AG08395 (cell line): ENCODE measurements around the gene SOX8.

Experiments
- DNase-seq: peaks from one replicate; pipeline ENCODE4 v3.0.0; 2012; ENCODE audit warnings: mixed read lengths, low spot score

The SOX8 gene

DNA sequence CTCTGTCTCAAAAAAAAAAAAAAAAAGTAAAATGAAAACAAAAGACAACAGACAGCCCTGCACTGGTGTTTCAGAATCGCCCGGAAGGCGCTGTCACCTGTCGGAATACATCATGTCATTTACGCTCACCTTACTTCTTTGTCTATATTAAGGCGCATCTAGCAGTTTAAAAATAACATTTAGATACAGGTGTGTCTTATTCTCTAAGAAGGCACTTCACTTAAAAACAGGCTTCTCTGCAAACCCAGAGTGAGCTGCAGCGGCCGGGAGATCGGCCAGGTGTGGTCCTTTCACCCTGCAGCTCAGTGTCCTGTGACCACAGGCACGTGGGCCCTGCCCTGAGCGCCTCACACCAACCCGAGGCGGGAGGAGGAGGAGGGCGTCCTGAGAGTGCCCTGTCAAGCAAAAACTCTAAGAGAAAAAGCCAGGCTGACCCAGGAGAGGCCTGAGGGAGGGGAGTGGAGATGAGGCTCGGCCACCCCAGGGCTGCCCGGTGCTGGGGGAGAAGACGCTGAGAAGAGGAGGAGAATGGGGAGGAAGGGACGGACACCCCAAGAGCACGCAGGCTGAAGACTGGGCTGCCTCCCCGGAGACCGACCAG is 7.5 kb upstream of the SOX8 start:
- no peak for DNase-seq

DNA sequence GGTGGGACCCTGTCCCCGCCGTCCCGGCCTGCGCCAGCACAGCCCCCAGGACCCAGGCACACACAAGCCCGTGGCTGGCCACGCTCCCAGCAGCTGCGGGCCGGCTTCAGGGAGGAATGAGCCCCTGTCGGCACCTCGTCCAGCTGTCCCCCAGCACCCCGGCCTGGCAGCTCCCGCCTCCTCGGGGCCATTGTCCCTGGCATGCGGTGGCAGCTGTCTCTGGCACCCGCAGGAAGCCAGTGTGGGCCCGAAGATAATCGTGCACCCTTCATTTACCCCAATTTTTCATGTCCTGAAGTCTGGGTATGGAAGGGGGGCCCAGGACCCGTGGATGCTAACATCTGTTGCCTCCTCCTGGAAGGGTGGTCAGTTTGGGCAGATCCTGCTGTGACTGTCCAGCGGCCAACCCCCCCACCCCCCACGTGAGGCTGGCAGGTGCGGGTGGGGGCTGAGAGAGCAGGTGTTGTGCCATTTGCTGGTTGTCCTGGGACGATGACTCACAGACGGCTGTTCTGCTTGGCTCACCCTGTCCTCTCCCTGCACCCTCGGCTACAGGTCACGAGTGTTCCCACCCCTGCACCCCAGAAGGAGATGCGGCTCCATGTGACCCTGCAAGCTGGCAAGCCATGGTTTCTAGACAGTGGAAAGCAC is 6.8 kb upstream of the SOX8 start:
- no peak for DNase-seq

DNA sequence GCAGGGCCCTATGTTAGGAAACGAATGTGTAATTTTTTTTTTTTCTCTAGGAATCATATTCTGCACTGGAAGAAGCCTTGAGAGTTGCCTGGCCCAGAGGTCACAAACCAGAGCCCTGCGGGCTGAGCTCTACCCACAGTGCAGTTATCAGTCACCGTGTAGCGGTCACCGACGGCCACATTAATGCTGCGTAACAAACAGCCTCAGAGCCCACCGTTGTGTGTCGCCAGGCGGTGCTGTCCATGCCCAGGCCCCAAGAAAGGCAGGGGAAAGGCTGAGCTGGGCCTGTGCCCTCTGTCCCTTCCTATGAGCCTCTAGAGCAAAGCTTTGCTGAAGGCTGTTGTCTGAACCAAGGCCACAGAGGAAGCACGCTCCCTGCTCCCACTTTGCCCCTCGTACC is 6.3 kb upstream of the SOX8 start:
- no peak for DNase-seq

DNA sequence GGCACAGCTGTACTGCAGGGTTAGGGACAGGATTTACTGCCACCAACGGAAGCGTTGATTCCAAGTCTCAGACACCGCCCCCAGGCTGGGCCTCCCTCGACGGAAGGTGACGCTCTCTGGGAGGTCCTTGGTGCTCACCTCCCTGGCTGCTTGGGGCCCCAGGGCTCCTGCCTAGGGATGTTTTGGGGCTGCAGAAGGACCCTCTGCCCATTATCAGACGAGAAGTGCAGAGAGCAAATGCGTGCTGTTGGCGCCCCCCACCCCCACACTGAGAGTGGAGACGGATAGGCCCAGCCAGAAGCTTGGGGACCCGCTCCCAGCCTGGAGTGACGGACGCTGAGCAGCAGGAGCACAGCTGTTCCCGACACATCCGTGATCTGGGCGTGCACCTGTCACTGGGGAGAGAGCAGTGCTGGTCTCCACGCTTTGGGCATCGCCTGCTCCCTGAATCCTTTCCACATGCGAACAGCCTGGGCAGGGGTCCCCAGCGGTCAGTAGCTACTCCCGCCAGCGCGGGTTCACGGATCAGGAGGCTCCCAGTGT is 5.1 kb upstream of the SOX8 start:
- DNase-seq, result no peak

DNA sequence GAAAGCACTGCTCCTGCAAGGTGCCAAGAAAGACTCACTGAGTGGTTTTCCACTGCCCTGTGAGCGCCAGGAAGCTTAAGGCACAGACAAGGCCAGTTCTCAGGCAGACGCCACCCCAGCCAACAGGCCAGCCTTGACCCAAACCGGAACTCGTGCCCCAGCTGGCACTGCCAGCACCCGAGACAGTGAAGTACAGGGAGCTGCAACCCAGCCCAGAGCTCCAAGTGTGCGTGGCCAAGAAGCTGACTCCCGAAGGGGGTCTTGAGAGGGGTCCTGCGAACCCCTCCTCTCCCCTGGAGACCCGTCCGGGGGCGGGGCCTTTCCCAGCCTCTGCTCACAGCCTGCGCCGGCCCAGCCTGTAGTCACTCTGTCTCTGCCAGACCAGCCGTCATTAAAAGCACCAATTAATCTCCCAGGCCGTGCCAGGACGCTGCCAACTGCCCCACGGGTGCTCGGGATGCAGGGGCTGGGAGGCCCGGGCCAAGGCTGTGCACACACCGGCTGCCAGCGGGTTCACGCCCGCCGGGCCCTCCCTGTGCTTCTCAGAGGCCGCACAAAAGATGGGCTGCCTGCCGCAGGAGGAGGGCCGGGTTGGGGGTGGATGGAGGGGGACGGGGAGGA is 4.4 kb upstream of the SOX8 start:
- DNase-seq, result no peak

DNA sequence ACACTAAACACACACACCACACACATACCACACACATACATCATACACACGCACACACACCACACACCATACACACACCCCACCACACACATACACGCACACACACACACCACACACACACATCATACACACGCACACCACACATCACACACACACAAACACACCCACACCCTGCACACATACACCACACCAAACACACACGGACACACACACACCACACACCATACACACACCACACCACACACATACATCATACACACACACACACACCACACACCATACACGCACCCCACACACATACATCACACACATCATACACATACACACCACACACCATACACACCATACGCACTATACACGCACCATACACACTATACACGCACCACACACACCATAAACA is 3.7 kb upstream of the SOX8 start:
- DNase-seq, result no peak

DNA sequence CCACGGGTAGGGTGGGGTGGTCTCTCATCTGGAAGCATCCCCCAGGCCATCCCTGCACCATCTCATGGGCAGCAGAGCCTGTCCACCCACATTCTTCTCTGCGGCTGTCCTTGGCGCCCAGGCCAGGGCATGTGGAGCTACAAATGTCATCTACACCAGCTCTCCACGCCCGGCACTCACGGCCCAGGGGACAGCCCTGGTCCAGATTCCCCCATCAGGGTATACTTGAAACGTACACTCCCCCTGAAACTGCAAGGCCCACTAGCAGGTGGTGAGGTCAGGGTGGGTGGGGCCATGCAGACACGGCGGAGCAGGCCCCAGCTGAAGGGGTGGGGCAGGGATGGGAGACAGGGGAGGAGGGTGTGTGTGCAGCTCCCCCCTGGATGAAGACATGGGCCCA is 3.2 kb upstream of the SOX8 start:
- DNase-seq, result no peak

DNA sequence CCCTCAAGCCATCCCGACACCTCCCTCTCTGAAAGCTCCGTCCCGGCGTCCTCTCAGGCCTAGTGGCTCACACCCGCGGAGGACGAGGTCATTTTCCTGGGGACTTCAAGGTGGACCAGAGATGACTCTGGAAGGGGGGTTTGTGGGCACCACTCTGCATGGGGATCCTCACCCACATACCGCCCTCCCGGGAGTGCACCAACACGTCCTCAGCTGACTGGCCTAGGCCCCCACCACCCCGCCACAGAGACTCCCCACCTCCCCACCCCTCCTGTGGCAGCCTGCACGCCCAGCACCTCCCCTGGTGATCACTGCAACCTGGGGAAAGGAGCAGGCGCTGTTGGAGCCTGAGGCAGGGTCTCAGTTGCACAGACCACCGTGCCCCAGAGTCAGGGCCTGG is 2.4 kb upstream of the SOX8 start:
- DNase-seq, result no peak

DNA sequence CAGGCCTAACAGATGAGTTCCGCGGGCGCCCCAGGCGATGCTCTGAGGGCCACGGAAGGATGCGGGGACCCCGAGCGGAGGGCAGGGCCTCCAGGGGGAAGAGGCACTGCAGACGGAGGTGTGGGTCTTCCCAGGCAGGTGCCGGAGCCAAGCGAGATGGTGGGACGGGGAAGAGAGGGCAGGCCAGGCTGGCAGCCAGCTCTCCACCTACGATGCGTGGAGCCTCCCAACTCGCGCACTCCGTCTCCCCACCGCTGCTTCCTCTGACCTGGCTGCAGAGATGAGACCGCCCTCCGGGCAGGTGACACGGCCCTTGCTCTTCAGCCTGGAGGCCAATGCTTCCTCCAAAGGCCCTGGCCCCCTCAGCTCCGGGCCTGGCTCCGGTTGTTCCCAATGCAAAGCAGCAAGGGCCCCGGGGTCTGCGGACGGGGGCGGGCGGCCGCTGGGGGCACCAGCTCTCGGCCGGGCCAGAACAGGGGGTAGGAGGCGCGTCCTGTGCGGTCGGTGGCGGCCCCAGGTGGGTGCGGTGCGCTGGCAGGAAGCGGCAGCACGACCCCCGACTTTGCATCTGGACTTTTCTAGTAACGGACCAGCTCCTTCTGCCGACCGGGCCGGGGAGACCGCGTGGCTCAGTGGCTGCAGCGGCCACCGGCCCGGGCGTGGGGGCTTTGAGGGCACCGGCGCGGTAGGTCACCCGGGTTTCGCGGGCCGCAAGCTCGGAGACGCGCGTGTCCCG is 1.5 kb upstream of the SOX8 start:
- no peak for DNase-seq

DNA sequence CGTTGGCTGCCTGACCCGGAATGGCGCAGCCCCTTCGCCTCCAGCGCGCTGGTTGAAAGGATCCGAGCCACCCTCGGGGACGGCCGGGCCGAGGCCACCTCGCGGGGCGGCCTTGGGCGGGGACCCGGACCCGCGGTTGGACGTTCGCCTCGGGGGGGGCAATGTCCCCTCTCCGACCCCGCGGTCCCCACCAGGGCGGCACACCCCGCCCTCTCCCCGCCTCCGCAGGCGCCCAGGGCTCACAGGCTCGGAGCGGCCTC is 1.0 kb upstream of the SOX8 start:
- no peak for DNase-seq

DNA sequence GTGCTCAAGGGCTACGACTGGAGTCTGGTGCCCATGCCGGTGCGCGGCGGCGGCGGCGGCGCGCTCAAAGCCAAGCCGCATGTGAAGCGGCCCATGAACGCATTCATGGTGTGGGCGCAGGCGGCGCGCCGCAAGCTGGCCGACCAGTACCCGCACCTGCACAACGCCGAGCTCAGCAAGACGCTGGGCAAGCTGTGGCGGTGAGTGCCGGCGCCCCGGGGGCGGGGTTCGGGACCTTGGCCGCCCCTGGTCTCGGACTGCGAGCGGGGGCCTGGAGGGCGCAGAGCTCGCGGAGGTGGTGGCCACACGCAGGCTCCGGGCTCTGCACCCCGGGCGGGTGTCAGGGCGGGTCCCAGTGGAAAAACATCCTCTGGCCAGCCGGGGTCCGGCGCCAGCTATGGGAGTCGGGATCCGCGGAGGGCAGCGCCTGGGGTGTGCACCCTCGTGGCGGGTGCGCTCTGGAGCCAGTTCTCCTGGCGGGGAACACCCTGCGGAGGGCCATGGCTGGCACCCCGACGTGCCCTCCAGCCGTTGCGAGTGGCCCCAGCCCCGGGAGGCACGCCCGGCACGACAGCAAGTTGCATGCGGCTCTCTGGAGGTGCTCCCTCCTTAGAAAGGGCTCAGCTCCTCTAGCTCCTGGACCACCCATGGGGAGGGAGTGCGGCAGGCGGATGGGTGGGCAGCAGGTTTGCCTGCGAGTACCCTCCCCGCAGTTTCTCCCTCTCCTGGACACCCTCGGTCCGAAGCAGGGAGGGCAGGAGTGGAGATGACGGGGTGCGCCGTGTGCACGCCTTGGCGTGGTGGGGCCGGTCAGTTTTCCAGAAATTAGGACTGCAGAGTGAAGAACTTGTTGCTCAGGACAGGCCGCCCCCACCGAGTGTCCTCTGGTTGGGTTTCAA is 824 bp downstream of the SOX8 start:
- no peak for DNase-seq

DNA sequence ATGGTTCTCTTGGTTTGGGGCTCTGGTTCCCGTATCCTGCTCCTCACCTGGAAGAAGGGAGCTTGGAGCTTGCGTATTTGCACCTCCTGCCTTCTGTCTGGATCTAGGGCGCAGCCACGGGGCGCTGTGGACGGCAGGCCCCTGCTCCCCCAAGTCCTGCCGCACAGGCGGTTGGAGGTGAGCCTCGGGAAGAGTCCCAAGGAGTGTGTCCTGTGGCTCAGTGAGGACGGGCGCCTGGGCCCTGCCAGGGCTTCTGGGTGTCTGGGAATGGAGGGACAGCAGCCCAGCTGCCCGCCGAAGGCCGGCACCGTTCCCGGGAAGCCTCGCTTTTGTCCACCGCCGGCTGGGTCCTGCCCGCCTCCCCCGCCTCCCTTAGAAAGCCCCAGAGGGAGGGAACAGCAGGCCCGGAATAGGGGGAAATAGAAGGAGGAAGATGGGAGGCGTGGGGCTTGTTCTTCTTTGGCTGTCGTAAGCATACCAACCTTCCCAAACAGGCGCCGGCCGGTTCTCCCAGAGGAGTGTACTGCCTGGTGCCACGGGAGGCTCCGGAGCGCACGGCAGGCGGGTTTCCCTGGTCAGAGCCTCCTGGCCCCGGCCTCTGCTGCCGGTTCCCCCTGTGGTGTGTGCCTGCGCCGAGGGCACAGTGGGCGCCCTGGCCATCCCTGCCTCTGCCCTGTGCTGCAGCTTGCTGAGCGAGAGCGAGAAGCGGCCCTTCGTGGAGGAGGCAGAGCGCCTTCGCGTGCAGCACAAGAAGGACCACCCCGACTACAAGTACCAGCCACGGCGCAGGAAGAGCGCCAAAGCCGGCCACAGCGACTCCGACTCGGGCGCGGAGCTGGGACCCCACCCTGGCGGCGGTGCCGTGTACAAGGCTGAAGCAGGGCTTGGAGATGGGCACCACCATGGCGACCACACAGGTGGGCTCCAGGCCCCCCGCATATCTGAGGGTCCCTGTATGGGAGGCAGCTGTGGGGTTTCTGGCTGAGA is 1.8 kb downstream of the SOX8 start:
- DNase-seq, result no peak

DNA sequence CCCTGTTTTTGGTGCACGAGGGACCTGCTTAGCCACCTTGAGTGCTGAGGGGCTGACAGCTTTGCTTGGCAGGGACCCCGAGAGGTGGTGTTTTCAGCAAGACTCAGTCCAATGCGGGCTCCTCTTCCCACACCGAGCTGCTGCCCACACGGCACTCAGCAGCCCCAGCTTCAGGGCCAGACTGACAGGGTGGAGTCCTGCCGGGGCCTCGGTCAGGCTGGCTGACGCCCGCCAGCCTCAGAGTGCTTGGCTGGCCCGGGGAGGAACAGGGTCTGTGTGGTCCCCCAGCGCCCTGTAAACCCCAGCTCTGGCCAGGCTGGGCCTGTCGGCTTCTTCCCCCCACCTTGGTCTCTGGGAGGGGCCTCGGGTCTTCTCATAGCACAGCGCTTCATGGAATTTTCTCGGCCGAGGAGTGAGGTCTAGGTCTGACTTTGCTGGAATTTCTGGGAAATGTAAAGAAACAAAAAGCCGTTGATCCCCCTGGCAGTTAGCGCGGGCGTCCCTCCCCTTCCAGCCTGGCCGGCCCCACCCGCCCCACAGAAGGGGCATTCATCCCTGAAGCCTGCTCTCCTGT is 2.6 kb downstream of the SOX8 start:
- no peak for DNase-seq

DNA sequence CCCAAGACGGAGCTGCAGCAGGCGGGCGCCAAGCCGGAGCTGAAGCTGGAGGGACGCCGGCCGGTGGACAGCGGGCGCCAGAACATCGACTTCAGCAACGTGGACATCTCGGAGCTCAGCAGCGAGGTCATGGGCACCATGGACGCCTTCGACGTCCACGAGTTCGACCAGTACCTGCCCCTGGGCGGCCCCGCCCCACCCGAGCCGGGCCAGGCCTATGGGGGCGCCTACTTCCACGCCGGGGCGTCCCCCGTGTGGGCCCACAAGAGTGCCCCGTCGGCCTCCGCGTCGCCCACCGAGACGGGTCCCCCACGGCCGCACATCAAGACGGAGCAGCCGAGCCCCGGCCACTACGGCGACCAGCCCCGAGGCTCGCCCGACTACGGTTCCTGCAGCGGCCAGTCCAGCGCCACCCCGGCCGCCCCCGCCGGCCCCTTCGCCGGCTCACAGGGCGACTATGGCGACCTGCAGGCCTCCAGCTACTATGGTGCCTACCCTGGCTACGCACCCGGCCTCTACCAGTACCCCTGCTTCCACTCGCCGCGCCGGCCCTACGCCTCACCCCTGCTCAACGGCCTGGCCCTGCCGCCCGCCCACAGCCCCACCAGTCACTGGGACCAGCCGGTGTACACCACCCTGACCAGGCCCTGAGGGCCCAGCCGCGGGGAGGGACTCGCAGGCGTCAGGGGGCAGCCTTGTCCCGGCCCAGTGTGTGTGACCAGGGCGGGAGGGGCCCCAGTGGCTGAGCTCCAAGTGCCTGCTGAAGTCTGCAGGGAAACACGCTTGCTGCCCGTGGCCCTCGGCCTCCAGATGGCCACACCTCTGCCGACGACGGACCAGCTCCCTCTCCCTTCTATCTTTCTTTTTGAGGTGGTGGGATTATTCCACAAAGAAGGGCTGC is 3.4 kb downstream of the SOX8 start:
- no peak for DNase-seq

DNA sequence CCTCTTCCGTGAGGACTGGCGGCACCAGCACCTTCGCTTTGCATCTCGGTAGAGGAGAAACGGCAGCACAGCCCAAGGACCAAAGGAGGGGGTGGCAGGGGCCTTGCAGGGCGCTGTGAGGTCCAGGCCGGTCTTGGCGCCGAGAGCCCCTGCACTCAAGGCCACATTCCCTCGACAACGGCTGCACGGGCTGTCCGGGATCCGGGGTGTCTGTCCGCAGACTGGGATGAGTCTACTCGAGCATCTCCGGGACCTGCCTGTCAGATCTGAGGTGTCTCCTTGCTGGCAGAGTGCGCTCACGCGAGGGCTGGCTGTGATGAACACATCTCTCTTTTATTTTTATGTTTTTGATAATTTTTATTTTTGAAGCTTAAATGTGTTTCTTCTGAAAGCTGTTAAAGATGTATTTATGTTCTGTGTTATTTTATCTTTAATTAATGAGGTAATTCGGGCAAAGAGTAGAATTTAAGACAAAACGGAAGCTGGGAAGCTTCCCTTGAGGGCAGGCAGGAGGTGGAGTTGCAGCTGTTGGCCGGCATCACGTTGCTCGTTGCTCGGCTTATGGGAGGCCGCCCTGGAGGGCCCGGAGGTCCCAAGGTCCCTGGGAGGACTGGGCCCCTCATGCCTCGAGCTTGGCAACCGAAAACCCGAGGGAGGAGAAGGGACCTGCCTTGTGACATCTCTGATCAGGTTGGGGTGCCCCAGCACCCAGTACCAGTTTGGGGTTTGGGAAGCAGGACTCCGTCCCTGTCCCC is 4.3 kb downstream of the SOX8 start:
- no peak for DNase-seq

DNA sequence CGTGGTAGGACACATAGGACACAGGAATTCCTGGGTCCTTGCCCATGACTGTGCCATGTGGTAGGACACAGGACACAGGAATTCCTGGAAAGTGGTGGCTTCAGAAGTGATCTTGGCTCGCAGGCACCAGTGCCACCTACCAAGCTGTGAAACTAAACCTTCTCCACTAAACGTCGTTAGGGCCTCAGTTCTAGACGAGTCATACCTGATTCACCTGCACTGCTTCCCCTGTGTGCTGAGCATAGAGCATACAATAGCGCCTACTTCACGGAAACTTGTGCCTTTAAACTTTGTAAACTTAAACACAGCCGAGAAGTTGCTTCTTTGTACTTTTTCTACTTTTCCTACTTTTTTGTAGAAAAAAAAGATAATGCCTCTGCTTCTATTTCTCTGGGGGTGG is 4.8 kb downstream of the SOX8 start:
- DNase-seq, result no peak

DNA sequence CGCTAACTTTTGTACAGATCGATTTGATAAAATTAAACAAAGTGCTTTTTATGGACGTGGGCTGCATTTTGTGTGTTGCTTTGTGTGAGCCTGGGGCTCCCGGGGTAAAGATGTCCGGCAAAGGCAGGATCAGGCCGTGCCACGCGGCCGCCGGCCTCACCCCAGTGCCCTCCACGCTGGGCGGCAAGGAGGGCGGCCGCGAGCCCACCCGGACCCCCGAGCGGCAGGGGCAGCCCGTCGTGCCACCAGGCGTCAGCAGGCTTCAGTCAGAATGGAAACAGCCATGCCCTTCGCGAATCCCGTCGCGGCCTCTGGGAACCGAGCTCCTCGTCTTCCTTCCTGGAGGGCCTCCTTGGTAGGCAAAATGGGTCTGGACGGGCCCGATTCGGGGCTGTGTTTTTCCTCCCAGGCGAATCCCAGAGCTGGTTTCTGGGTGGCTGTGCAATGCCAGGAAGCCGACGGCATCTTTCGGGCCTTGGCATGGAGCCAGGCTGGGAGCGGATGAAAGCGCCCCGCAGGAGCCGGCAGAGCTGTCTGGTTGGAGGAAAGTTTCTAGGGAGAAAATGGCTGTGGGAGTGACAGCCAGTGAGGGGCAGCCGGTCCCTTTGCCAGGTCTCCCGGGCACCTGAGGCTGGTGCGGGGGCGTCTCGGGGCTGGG is 5.5 kb downstream of the SOX8 start:
- no peak for DNase-seq

DNA sequence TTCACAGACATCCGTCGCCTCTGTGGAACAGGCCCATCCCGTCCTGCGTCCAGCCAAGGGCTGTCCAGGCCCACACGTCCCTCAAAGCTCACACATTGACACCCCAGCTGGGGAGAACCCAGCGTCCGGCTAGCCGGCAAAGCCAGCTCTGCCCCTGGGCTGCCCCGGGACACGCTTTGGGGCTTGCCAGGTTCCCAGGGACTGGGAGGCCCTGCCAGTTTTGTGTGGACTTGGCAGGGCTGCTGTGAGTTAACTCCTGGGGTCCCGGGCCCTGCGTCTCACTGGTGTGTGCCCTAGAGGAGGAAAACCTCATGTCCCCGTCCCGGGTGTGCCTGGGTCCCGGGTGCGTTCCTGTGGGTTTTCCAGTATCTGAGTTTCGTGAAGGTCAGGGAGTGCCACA is 6.3 kb downstream of the SOX8 start:
- DNase-seq, result no peak
